ENCODE results near the gene HS3ST4. TPM values are rescaled to one million over a fixed set of nuclear protein-coding genes. Genes with fewer than 3 reads are reported as not detected.

The HS3ST4 gene
- total RNA-seq, 1 donor from 2014 or later = not detected

DNA sequence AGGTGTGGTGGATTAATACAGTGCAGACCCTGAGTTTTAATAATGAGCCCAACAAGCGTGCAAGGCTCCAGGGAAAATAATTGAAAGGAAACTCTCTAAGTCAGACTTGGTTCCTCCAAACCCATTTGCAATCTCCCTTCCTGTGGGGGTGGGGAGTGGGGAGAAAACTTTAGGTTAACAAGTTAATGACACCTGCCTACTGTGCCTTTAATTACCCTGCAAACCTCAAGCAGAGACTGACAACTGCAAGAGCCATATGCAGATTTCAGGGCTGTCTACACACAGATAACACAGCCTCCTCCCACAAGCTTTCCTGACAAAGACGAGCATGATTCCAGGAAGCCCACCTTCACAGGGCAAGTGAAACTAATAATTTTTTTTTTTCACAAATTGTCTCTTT, 359.3 kb downstream of the HS3ST4 start:
- H3K4me3 ChIP-seq (ENCODE audit: low read depth, low read length) = no peak overlapping the region
- no peaks in the 10 kb centered on the region for H3K27me3 ChIP-seq (ENCODE audit: control insufficient read depth, insufficient read depth, low read length)
- no peak for DNase-seq (ENCODE audit: low read depth)
- H3K36me3 ChIP-seq (ENCODE audit: control insufficient read depth, insufficient read depth, low read length) = no peaks in the 10 kb centered on the region
- no peak for FAIRE-seq
- TF ChIP-seq, protein P1, sequence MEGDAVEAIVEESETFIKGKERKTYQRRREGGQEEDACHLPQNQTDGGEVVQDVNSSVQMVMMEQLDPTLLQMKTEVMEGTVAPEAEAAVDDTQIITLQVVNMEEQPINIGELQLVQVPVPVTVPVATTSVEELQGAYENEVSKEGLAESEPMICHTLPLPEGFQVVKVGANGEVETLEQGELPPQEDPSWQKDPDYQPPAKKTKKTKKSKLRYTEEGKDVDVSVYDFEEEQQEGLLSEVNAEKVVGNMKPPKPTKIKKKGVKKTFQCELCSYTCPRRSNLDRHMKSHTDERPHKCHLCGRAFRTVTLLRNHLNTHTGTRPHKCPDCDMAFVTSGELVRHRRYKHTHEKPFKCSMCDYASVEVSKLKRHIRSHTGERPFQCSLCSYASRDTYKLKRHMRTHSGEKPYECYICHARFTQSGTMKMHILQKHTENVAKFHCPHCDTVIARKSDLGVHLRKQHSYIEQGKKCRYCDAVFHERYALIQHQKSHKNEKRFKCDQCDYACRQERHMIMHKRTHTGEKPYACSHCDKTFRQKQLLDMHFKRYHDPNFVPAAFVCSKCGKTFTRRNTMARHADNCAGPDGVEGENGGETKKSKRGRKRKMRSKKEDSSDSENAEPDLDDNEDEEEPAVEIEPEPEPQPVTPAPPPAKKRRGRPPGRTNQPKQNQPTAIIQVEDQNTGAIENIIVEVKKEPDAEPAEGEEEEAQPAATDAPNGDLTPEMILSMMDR (IDR thresholded peaks at IDR 0.05; ENCODE audit: insufficient read depth, low read length, severe bottlenecking) = no peak

DNA sequence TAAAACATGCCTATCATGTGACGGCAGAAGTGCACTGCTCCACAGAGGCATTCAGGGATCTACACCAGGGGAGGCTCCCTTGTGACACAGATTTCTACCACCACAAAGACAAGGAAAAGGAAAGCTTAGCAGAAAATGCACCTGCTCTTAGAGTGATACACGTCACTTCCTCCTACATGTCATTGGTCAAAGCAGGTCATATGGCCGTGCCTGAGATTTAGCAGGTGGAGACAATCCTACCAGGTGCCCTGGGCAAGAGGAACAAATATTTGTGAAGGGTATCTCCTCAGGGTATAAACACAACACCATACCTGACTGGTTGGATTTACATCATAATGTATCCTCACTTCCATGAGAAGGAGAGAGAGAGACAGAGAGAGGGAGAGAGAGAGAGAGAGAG, 362.1 kb downstream of the HS3ST4 start:
- TF ChIP-seq, protein P1 (IDR thresholded peaks at IDR 0.05; ENCODE audit: insufficient read depth, low read length, severe bottlenecking) = no peak
- no peaks in the 10 kb centered on the region for H3K27me3 ChIP-seq (ENCODE audit: control insufficient read depth, insufficient read depth, low read length)
- H3K36me3 ChIP-seq (ENCODE audit: control insufficient read depth, insufficient read depth, low read length) = no peaks in the 10 kb centered on the region
- no peak overlapping the region for H3K4me3 ChIP-seq (ENCODE audit: low read depth, low read length)
- no peak for DNase-seq (ENCODE audit: low read depth)
- no peak for FAIRE-seq

DNA sequence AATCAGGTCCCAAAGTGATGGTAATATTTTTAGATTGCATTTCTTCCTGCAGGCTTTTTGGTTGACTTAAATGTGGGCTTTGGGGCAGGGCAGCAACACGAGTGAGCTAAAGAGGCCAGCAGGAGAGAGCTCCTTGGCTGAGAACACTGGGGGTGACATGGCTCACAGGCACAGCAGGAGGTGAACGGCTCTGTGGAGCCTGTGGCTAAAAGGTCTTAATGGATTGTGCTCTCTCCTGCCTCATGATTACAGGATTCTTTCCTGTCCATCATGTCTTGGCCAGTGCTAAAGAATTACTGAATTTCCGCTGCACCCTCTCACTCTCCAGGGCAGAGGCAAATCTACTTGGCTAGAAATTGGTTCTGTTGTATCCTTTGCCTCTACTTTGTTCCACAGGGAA, 366.6 kb downstream of the HS3ST4 start:
- DNase-seq (ENCODE audit: low read depth) (no peak), FAIRE-seq (no peak)
- Histone ChIP-seq H3K4me3 (ENCODE audit: low read depth, low read length) (no peak overlapping the region), H3K27me3 (ENCODE audit: control insufficient read depth, insufficient read depth, low read length) (no peaks in the 10 kb centered on the region), H3K36me3 (ENCODE audit: control insufficient read depth, insufficient read depth, low read length) (no peaks in the 10 kb centered on the region)
- TF ChIP-seq, protein P1 (IDR thresholded peaks at IDR 0.05; ENCODE audit: insufficient read depth, low read length, severe bottlenecking) = no peak

DNA sequence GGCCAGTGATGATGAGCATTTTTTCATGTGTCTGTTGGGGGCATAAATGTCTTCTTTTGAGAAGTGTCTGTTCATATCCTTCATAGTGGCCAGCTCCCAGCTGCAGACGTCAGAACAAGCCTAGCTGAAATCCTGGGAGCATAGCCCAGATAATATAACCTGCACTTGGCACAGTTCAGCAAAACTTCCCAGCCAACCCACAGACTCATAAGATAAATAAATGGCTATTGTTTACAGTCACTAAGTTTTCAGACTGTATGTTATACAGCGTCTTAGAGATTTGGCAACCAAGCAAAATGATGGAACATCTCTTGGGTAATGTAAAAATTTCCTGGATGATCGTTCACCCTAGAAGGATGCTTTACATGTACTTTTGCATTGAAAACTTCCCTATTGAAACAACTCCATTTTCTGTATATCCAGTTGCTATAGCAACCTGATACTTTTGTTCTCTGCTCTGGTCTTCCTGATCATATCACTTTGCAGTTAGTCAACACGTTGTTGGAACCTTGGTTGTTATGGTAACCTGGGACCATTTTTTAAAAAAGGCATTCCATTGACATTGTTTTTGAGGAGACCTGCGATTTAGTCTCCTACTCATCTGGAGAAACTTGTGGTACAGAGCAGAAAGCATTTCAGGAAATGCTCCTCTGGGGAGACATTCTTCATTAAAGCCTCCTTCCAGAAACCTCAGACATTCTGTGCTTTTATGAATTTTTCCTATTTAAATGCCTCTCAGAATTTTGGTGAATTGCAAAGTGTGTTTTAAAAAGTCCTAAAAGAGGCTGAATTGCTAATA, 378.7 kb downstream of the HS3ST4 start:
- no peak overlapping the region for H3K4me3 ChIP-seq (ENCODE audit: low read depth, low read length)
- DNase-seq (ENCODE audit: low read depth) (no peak), FAIRE-seq (no peak)
- H3K27me3 ChIP-seq (ENCODE audit: control insufficient read depth, insufficient read depth, low read length) = no peaks in the 10 kb centered on the region
- TF ChIP-seq, protein P1 (IDR thresholded peaks at IDR 0.05; ENCODE audit: insufficient read depth, low read length, severe bottlenecking) = no peak
- H3K36me3 ChIP-seq (ENCODE audit: control insufficient read depth, insufficient read depth, low read length) = no peaks in the 10 kb centered on the region

DNA sequence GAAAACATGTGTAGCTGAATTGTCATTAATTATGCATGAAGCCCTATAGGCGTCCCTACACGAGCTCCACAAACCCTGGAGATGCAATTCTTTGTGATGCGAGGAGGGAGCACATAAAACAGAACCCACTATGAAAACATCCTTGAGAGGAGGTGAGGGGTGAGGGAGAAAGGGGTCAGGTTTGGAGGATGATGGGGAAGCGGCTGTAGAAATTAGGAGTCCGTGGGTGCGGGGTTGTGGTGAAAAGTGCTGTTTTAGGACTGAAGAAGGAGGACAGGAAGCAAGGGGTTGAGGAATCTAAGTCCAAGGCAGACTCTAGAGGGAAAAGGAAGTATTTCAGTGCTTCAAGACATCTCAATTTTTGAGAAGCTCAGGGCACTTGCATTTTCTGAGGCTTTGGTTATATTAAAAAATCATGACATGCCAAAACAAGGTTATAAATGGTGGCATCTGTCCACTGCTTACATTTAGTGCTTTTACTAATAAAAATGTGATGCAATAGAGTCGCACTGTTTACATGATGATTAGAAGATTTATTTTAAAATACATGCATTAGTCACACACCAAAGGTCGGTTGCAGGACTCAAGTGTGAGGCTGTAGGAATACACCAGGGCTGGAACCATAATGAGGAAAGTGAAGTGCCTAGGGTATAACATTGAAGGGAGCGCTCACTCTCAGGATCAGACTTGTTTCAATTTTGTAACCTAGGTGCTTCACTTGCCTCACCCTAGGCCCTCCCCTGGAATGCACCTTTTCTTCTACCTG, 379.5 kb downstream of the HS3ST4 start:
- Histone ChIP-seq H3K27me3 (ENCODE audit: control insufficient read depth, insufficient read depth, low read length) (no peaks in the 10 kb centered on the region), H3K4me3 (ENCODE audit: low read depth, low read length) (no peak overlapping the region), H3K36me3 (ENCODE audit: control insufficient read depth, insufficient read depth, low read length) (no peaks in the 10 kb centered on the region)
- FAIRE-seq = no peak
- TF ChIP-seq, protein P1 (IDR thresholded peaks at IDR 0.05; ENCODE audit: insufficient read depth, low read length, severe bottlenecking) = no peak
- DNase-seq (ENCODE audit: low read depth) = no peak
